NCI-H69 (cell line): Measurements from ENCODE around the gene VIPR1.

ENCODE experiments used
- DNase-seq: peaks from one replicate; lab custom pipeline; 2025; lab: John Stamatoyannopoulos, UW

Gene VIPR1

GRCh38 chr3:42510325-42510724, 7.9 kb downstream of the VIPR1 start:
- no peak for DNase-seq

DNA sequence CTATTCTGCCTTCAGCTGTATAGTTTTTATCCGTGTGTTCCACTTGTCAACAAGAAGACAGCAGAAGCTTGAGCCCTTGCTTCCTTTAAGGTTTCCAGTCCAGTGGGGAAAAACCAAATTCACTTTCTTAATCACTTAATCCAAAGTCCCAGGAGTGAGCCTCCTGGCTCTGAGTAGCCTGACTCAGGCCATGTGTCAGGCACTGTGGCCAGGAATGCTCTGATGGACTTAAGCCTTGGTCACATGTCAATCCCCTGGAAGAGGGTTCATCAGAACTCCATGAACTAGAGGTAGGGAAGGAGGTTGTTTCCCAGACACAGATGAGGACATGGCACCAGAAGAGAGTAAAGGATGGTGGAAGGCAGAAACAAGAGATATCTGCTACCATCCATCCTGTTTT, 8.8 kb downstream of the VIPR1 start:
- no peak for DNase-seq

DNA sequence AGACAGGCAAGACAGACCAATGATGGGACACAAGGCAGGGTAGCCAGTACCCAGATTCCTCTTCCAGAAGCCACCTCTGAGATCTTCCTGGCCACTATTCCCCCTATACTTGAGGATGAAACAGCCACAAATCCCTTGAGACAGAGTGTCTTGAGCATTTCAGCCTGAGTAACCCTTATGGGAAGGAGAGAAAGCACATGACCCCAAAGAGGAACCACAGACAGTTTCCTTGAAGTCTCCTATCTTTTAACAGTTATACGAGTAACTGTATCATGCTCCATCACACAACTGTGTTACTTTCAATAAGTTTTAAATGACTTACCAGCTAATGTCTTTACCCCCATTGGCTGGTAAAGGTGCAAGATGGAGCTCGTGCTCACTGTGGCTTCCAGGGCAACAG, 9.3 kb downstream of the VIPR1 start:
- no peak for DNase-seq

- no peak for DNase-seq
Measured at GRCh38 chr3:42513121-42513520, 10.7 kb downstream of the VIPR1 start.

GRCh38 chr3:42513521-42513920, 11.1 kb downstream of the VIPR1 start:
- no peak for DNase-seq

DNA sequence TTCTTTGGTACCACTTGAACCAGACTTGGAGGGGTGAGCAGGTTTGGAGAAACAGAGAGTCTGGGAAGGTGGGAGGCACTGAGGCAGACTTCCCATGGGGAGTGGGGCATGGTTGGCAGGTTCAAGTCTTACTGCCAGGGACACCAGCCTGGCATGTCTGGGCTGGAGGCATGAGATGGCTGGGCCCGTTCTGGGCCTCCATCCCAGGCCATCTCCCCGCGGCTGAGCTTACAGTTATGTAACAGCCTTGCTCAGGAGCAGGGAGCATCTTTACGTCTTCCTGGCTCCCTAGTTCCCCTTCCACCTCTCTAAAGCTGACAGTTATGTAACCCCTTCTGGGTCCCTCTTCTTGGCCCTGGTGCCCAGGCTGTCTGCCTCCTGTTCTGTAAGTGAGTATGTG, 12.4 kb downstream of the VIPR1 start:
- DNase-seq = no peak

DNA sequence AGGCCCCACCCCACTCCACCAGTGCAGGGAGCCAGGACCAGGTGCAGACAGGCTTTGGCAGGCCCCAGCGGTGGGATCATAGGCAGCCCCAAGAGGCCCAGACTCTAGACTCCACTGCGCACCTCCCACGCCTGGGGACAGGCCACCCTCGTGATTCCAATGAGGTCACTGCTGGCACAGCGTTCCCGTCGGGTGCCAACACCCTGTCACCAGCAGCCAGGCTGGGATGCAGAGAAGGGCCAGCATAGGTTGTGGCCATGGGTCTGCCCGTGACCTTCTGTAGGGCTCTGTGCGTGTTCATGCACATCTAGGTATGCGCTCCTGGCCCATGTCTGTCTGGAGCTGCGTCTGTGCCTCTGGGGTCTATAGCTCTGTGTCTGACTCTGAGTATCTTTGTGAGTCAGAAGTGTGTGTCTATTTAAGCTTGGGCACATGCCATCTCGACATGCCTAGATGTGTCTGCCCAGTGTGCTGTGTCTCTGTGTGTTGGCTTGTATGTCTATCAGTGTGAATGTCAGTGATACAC, 13.0 kb downstream of the VIPR1 start:
- no peak for DNase-seq

- no peak for DNase-seq
Measured at GRCh38 chr3:42515976-42516375, 13.5 kb downstream of the VIPR1 start.

DNA sequence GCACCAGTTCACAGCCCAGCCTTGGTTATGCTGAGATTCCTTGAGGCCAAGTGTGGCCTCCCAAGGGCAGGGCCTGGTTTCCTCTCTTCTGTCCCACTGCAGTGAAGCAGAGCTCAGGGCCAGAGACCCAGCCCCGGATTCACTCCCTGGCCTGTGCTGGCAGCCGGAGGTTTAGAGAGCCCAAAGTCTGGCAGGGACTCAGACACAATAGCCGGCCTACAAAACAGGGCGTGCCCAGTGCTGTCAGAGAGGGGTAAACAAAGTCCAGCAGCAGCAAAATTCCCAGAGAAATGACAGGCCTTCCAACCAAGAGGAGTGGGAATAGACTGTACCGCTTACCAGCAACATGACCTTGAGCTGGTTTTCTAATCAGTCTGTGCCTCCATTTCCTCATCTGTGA, 14.0 kb downstream of the VIPR1 start:
- no peak for DNase-seq

DNA sequence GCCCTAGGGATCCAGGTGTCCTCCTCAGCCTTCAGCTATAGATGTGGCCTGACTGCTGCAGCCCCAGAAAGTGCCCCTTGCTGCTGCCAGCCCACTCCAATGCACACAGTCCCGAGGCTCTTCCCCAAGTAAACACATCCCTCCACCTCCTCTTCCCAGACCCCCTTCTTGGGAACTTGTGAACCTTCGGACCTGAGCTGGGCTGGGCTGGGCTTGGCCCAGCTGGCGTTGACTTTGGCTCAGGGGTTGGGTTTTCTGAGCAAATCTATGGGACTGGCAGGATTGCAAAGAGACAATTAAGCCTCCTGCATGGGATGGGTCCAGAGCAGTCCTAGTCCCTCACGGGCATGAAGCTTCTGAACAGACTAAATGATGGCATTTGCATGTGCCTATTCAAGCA, 14.7 kb downstream of the VIPR1 start:
- no peak for DNase-seq

- peak; percentile 5 for DNase-seq
Measured at GRCh38 chr3:42518800-42519567, 16.5 kb downstream of the VIPR1 start.

DNA sequence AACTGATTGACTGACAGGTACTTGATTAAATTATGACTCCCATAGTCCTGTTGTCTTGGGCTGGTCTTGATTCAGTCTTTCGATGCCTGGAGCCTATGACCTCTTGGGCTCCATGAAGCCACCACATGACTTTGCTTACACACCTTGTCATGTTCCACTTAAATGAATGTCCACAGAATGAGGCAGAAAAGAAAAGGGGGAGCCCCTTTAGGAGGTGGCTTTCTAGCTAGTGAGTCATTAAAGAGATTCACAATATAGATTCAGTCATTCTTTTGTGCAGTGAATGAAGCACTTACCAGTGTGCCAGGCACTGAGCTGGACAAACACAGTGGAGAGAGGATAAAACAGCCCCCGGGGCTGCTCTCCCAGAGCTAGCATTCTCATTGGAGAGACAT, 17.1 kb downstream of the VIPR1 start:
- DNase-seq = no peak

DNA sequence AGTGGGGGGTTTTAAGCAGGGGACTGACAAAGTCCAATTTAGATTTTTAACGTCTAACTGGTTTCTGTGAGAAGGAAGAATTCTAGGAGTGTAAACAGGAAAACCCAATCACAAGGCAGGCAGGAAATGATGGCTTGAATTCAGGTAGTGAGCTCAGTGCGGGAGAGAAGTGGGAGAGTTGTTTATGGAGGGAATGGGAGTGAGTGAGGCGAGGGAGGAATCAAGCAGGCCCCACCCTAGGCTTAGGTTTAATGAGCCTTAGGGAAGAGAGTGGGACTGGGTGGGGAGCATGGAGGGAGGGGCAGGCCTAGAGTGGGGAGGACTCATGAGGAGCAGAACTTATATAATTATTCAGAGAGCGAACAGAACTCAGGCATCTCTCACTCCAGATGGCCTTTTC, 17.9 kb downstream of the VIPR1 start:
- DNase-seq = no peak

DNA sequence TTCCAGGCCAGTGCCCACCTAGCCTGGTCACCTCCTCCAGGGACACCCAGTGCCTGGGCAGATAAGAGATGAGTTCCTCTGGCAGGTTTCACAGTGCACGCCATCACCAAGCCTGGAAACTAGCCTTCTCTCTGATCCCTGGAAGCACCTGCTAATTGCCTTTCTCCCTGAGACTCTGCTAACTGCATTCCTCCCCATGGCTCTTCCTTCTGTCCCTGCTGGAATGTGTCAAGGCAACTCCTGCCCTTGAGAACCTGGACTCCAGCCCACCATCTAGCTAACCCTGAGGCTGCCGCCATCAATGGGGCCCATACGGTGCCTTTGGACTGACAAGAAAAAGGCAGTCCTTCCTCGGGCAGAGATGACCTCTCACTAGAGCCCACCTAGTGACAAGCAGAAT, 18.5 kb downstream of the VIPR1 start:
- no peak for DNase-seq

DNA sequence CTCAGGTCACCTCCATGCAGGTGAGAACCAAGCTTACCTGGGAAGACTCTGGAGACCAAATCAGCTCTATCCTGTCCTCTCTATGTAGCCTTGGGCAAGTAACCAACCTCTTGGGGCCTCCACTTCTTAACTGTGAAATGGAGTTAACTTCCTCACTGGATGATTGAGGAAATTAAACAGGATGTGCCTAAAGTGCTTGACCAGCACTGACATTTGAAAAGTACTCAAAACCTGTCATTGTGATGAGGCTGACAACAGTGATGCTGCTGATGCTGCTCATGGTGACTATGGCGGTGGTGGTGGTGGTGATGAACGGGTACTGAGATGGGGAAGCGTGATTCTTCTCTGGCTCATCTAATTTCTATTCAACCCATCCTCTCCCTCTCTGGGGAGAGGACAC, 22.3 kb downstream of the VIPR1 start:
- DNase-seq = no peak

DNA sequence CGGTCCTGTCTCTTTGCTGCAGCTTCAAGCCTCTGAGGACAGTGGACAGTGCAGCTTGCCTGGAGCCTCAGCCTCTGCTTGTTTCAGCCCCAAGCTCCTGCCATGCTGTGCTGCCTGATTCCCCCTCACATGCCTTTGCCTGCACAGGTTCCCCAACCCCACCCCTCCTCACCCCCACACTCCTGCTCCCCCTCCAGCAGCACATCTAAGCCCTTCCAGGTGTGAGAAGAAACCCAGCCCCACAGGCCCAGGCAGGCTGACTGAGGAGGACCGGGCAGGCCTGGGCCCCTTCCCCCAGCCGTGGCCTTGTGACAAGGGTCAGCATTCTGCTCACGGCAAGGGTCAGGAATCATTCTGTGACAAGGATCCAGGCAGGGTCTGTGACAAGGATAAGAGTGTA, 22.8 kb downstream of the VIPR1 start:
- no peak for DNase-seq

DNA sequence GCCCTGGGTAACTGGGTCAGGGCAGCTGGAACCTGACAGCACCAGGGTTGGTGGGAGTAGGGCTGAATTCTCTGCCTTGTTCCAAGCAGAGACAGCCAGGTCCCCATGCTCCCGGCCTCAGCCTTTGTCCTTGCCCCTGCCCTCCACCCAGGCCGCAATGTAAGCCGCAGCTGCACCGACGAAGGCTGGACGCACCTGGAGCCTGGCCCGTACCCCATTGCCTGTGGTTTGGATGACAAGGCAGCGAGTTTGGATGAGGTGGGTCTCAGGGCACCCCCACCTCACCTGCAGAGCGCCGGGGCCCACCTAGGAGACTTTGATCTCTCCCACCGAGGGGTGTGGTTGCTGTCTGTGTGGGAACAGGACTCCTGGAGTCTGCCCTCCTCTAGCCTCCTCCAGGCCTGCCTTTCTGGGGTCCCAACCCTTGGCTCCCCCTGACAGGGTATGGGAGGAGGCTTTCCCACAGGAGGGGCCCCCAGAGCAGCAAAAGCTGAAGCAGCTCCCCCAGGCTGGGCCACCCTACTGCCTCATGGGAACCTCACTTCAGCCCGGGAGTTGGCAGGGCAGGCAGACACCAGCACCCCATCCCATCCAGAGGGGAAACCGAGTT, 23.4 kb downstream of the VIPR1 start:
- no peak for DNase-seq

- no peak for DNase-seq
Measured at GRCh38 chr3:42526616-42527367, 24.3 kb downstream of the VIPR1 start.

GRCh38 chr3:42527368-42527917, 25.0 kb downstream of the VIPR1 start:
- DNase-seq = no peak

GRCh38 chr3:42529468-42529867, 27.0 kb downstream of the VIPR1 start:
- DNase-seq = no peak

DNA sequence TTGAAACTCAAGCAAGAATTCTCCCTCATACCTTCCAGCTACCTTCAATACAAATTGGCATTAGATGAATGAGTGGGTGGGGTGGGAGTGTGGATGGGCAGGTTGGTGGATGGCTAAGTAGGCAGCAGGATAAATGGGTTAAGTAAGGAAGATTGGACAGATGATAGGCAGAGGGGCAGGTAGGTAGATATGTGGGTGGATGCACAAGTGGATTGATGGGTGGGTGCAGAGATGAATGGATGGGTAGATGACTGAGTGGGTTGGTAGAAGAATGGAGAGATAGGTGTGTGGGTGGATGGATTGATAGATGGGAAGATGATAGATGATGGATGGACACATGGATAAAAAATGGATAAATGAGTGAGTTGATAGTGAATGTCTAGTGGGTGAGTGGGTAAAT, 27.6 kb downstream of the VIPR1 start:
- DNase-seq = no peak

GRCh38 chr3:42531470-42531869, 29.0 kb downstream of the VIPR1 start:
- DNase-seq = no peak

DNA sequence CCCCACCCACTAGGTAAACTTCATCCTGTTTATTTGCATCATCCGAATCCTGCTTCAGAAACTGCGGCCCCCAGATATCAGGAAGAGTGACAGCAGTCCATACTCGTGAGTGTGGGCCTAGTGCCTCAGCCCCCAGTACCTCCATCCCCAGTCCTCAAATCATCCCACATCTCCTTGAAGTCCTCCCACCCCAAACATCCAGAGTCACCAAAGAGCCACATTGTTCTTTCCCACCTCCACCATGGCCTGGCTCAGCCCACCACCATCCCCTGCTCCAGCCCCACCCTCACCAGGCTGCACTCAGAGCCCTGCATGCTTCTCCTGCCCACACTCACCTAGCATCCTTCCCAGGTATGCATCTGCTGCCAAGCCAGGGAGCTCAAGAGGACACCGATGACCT, 29.8 kb downstream of the VIPR1 start:
- no peak for DNase-seq
